ENCODE data around the gene PDCD4.
"Not testable (repeated sequence)": the region's sequence is repeated elsewhere in the genome, so short reads cannot be mapped to it uniquely, and the experiment has no call there.

Gene PDCD4

DNA sequence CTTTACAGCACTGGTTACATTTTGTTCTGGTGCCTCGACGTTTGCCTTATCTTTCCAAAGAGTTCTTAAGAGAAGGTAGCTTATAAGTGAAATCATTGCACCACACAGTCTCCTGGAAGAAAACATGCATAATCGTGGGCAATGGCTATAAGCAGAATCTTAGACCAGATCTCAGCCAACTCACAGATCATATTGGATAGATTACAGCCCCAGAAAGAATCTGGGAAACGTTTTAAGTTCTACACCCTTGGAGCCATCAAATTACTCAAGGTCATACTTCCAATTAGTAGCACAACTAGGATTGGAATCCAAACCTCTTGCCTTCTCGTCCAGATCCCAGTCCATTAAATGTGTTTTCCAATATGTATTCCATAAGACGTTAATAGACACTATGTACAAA, 8.8 kb upstream of the PDCD4 start:
- DNase-seq: no peak

GRCh38 chr10:110863361-110863760, 8.4 kb upstream of the PDCD4 start:
- no peak for DNase-seq

DNA sequence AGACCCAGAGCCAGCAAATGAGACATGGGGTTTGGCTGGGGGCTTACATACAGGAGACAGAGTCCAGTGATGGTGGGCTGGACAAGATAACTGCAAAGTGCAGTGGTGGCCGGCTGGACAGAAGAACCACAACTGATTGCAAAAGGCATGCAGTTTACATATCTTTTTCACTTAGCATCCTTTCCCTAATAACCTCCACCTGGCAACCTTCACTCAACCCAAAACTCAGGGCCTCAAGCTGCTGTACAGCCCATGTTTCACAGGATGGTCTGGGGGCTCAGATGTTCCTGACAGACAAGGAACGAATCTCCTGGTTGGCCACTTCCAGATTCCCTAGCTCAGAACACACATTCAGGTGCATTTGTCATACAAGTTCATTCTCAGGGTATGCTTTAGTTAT, 7.8 kb upstream of the PDCD4 start:
- no peak for DNase-seq

GRCh38 chr10:110864662-110865140, 7.0 kb upstream of the PDCD4 start:
- no peak for DNase-seq

DNA sequence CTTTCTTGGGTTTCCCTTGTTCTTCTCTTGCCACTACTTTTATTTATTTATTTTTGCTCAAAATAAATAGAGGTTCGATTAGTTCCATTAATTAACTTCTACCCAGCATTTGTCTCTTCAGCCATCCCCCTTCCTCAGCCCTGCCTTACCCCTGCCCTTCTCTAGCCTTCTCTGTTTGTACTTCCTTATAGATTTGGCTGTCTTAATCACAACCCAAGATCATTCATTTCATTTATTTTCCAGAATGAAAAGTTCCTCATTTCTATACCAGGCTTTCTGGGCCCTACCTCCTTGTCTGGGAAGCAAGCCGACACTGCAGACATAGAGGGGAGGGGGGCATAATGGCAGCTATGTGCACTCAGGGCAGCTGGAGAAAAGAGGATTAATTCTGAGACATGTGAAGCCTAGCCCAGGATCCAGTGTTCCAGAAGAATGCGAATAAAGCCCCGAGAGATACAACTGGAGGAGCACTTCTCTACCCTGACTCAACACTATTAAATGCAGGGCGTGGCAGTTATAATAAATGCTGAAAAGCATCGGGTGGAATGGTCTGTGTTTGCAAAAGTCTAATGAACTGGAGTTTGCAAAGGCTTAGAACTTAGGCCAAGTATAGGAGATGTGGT, 6.4 kb upstream of the PDCD4 start:
- no peak for DNase-seq

DNA sequence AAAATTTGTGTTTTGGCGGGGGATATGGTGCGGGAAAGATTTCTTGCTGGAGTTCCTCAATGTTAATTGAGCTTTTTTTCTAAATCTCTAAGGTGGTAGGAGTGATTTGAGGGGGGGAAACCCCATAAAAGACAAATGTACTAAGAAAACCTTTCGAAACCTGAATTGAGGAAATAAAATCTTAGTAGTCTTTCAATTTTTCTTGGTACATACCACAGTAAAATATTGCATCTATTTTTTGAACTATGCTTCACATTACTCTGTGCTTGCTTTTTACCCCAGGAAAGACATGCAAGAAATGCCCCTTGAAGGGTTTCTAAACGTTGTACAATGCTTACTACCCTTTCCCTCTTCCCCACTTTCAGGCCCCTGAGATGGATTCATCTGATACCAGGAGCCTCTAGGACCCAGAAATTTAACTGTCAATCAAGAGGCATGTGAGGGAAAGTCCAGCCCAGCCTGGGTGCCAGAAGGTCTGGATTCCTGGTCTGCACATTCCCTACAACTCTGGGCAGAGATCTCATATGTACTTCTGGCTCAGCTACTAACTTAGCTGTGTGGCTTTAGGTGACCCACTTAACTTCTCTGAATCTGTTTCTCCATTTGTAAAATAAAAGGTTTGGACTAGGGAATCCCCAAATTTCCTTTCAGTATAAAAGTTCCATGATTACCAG, 5.8 kb upstream of the PDCD4 start:
- no peak for DNase-seq

- not testable (repeated sequence) for DNase-seq
Measured at GRCh38 chr10:110867011-110867806, 4.5 kb upstream of the PDCD4 start.

- no peak for DNase-seq
Measured at GRCh38 chr10:110867807-110868465, 3.8 kb upstream of the PDCD4 start.

GRCh38 chr10:110868981-110869380, 2.7 kb upstream of the PDCD4 start:
- no peak for DNase-seq

DNA sequence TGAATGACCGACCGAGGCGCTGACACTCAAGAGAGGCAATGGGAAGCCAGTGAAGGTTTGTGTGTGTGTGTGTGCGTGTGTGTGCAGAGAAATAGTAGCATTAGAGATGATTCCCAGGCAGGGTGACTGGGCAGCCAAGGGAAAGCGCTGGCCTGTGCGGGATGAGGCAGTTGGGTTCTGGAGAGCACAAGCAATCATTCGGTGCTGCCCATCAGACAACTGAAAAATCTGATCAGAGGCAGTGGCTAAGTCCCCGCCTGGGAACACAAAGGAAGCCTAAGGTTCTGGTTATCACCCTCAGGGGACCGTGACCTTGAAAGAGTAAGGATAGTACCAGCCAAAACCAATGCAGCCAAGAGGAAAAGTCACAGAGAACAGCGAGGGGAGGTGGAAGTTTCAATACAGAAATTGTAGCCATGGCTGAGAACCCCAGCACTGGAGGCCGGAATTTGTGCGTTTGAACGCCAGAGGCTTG, 868 bp upstream of the PDCD4 start:
- DNase-seq: no peak

GRCh38 chr10:110872145-110872983, 636 bp downstream of the PDCD4 start:
- peak; percentile 86 for DNase-seq

- no peak for DNase-seq
Measured at GRCh38 chr10:110872984-110873923, 1.5 kb downstream of the PDCD4 start.

DNA sequence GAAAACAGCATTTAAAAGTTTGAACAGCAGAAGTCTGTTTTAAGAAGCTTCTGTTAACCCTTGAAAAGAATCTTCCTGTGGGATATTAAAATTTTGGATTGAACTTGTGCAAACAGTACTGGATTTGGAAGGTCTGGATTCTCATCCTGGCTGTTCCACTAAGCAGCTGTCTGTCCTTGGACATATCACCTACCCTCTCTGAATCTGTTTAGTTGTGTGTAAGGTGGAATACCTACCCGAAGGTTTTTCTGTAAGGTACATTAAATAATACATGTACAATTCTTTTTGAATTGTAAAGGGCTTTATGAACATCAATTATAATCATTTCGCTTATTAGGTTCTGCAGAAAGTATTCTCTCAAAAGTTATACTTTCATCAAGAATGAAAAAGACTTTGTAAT, 2.2 kb downstream of the PDCD4 start:
- DNase-seq: no peak

- DNase-seq: no peak
Measured at GRCh38 chr10:110876000-110876399, 4.3 kb downstream of the PDCD4 start.

GRCh38 chr10:110876788-110877187, 5.1 kb downstream of the PDCD4 start:
- no peak for DNase-seq

- no peak for DNase-seq
Measured at GRCh38 chr10:110880012-110880411, 8.3 kb downstream of the PDCD4 start.

DNA sequence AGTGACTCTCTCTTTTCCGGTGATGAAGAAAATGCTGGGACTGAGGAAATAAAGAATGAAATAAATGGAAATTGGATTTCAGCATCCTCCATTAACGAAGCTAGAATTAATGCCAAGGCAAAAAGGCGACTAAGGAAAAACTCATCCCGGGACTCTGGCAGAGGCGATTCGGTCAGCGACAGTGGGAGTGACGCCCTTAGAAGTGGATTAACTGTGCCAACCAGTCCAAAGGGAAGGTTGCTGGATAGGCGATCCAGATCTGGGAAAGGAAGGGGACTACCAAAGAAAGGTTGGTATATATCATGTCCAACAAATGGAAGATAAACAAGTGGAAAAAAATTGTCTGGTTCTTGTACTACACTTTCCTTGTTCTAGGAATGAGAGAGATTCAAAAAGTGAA, 9.5 kb downstream of the PDCD4 start:
- DNase-seq: no peak

GRCh38 chr10:110881905-110882304, 10.2 kb downstream of the PDCD4 start:
- no peak for DNase-seq

DNA sequence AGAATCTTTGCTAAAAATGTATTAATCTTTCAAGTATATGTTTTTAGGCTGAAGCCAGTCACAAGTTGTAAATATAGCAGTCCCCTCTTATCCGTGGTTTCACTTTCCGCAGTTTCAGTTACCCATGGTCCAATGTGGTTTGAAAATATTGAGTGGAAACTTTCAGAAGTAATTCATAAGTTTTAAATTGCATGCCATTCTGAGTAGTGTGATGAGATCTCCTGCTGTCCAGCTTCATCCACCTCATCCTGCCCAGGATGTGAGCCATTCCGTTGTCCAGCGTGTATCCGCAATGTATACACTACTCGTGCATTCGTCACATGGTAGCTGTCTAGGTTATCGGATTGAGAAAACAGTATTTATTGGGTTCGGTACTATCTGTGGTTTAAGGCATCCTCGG, 12.2 kb downstream of the PDCD4 start:
- no peak for DNase-seq

- no peak for DNase-seq
Measured at GRCh38 chr10:110885932-110886674, 14.4 kb downstream of the PDCD4 start.

Measured in activated CD8-positive, alpha-beta memory T cell treated with anti-CD3 and anti-CD28 coated beads, Interleukin-2, amount 50 U/mL, for 48 hours (primary cell).